Activated effector memory CD4-positive, alpha-beta T cell treated with Interleukin-2 at 50 U/mL for 16 hours (primary cell): ENCODE data around the gene RING1.

Source experiments
- DNase-seq: peaks from one replicate; pipeline ENCODE4 v3.0.0-alpha.2; 2020

The RING1 gene

DNA sequence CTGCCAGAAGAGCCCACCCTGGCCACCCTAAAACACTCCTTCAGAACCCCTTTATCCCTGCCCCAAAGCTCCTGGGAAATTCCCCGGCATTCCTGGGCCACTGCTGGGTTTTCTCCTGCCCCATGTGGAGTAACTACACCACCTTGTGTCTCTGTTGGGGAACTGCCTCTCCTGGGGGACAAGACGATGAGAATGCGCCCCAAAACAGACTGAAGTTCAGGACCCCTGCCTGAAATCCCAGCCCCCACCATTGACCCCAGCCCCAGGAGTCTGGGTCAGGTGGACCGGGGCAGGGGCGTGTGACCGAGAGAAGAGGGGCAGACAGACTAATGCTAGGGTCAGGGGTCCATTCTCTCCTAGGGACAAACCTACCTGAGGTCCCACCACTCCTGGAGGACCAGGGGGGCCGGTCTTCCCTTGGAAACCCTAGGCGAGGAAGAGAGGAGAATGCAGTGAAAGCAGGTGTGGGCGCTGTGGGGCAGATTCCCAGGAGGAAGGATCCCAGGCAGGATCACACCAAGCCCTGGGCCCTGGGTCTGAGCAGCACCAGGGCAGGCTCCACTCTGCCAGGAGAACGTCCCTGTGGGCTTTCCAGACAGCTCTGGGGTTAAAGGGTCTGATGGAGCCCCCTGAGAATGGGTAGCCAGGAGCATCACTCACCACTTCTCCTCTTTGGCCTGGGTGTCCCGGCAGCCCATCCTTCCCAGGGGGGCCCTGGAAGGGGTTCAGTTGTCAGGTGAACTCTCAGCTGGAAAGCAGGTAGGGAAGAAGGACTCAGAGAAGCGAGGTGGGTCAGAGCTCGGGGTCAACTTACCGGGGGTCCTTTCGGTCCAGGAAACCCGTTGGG is 35.4 kb upstream of the RING1 start:
- no peak for DNase-seq

DNA sequence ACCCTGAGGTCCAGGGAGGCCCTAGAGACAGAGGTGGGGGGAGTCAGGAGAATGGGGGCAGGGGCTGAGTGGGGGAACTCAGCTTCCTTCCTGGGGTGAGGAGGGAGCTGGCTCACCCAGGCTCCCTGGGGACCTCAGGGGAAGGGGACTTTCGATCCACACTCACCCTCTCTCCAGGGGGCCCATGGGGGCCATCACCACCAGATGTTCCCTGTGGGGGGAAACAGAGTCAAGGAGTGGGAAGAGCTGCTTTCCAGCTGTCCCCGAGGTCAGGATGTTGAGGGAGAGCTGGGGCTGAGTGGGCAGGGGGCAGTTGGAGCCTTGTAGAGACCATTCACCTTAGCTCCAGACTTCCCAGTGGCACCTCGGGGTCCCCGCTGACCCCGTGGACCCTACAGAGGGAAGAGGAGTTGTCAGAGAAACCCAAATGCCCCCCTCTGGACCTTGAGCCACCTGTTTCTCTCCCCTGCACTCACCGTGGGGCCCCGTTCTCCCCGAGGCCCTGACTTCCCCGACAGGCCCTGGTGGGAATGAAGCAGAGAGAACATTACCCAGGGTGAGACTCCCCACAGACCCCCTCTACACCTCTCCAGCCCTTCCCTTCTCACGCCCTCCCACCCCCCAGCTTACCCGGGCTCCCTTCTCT is 34.6 kb upstream of the RING1 start:
- DNase-seq = no peak

DNA sequence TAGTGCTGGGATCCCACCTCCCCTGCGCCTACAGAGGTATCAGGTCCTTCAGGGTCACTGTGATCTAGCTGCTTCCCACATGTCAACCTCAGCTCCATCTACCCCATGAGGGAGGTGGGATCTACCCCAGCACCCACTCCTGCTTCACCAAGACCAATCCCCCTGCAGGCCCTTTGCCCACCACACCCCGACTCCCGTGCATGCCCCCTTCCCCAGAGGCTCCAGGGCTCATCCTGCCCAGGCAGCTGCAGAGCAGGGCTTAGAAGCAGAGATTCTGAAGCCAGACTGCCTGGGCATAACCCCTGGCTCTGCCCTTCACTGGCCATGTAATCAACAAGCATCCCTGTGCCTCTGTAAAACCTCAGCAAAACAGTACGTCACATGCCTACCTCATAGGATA is 33.5 kb upstream of the RING1 start:
- DNase-seq = no peak

DNA sequence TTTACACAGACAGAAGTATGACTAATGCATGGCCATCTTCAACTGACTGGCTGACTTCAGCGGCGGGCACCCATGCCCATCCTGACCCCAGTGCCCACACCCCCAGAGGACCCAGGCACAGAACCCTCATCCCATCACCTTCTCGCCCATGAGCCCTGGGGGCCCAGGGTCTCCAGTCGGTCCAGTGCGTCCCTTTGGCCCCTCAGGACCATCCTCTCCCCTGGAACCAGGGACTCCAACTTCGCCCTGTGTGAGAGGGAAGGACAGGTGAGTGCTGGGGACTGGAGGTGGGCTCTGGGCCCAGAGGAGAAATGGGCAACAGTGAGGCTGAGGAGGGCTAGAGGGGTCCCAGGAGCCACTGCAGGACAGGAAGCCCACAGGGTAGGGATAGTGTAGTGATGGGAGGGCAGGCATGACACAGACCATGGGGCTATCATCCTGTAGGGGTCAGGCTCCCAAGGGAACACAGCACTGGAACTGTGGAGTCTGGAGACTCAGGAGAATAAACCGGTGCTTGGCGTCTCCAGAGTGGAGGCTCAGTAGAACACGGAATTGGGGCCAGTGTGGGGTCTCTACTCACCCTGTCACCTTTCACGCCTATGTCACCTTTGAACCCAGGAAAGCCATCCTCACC is 32.7 kb upstream of the RING1 start:
- no peak for DNase-seq

DNA sequence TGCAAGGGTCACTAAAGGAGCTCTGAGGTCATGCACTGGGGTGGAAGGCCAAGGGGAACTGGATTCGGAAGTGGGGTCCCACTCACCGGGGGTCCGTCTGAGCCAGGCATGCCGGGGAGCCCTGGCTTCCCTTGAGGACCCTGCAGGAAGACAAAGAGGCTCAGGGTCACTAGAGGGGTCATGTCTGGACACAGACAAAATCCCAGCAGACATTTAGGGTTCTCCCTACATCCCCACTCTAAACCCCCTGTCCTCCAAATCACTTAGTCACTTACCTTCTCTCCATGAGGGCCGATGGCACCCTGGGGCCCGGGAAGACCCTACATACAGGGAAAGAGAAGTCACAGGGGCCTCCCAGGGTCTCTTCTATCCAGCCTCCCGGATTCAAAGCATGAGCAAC is 31.4 kb upstream of the RING1 start:
- DNase-seq = no peak

DNA sequence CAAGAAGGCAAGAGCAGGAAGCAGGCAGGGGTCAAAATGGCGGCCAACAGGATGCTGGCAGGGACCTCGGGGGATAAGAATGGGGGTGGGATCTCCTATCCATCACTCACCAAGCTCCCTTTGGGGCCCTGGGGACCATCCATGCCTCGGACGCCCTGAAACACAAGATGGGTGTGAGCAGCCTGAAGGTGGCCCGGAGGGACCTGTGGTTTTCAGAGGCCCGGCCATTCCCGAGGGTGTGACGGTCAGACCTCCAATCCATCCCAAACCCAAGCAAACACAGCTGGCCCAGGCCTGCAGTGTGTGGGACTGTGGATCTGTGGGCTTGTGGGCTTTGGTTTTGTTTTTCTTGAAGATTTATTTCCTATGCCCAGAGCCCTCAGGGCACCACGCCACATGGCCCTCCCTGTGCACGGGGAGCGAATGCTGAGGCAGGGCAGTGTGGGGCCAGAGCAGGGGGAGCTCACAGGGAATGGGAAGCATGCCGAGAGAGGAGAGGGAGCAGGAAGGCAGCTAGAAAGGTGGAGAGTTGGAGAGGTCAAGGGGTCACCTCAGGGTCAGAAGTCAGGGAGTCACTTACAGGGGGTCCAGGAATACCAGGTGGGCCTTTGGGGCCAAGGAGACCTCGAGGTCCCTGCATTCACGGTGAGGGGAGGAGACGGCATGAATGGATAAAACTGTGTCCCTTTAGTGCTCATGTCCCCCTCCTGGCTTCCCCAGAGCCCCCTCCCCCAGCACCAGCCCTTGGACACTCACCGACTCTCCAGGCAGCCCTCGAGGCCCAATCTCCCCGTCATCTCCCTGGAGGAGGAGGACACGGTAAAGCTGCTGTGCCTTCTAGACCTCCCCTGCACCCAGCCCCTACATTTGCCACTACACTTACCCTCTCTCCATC is 30.5 kb upstream of the RING1 start:
- no peak for DNase-seq

DNA sequence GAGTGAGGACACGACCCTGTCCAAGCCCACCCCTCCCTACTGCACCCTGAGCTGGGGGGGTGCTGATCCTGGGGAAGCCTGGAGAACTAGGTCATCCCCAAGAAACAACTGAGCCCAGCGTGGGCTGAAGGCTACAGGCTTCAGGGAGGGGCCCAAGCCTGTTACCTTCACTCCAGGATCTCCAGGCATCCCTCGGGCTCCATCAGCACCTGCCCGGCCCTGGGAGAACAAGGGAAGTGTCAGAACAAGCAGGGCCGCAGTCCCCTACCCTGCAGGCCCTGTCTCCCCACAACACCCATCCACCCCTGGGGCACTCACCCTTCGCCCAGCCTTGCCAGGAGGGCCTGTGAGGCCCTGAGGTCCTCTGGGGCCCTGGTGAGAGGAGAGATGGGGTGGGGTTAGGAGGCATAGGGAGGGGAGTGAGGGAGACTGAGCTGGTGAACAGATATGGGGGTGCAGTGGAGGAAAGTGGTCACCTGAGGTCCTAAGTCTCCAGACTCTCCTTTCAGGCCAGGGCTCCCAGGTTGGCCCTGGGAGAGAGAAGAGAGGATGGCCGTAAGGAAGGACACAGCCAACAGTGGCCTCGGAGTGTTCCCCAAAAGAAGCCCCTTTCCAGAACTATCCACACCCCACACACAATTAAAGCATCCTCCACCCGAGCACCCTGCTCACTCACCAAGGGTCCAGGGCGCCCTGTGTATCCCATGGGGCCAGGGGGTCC is 29.4 kb upstream of the RING1 start:
- no peak for DNase-seq

DNA sequence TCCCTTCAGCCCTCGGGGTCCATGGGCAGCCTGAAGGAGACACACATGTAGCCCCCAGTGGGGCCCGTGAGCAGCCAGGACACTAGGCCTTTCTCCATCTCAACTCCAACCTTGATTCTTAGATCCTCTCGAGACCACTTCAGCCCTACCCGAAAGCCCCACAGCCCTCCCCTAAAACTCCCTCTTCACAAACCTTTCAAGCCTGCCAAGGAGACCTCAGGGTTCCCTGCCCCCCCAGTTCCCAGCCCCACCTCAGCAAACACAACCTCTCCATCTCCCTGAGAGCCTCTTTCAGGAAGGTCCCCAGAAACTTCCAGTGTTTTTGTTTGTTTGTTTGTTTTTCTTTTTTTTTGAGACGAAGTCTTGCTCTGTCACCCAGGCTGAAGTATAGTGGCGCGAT is 27.2 kb upstream of the RING1 start:
- DNase-seq = no peak

DNA sequence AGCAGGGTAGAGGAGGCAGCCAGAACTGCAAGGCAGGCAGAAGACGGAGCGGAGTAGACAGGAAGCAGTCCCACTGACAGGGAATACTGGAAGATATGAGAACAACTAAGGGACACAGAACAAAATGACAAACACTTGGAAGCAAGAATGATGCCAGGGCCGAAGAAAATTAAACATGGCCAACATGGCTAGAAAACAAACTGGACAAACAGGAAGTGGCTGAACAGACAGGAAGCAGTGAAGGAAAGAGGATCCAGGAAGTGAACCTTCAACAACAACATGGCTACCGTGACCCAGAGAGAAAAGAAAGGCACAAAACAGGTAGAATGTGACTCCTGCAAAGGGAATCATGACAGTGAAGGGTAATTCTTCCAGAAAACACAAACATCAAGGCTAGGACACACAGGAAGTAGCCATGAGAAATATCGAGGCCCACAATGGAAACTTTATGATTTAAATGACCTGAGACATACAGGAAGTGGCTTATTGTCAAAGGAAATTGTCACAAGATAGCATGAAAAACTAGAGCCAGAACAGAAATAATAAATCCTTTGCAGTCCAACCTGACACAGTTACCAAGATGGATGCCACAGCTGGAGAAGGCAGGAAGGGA is 25.1 kb upstream of the RING1 start:
- DNase-seq = no peak

DNA sequence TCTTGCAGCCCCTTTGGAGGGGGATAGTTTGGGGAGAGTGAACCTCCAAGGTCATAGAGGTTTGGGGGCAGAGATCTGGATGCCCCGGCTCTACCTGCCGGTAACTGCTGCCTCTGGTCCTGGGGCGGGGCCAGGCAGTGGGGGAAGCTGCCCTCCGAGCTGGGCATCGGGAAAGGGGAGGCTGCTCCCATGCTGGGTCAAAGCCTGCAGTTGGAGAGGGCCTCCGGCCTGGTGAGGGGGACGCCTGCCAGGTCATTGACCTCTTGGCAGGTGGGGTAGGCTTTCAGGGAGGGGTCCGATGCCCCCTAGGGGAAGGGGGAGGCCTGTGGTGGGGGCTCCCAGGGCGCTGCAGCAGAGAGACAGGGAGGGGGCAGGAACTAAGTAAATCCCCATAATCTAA is 23.1 kb upstream of the RING1 start:
- no peak for DNase-seq

DNA sequence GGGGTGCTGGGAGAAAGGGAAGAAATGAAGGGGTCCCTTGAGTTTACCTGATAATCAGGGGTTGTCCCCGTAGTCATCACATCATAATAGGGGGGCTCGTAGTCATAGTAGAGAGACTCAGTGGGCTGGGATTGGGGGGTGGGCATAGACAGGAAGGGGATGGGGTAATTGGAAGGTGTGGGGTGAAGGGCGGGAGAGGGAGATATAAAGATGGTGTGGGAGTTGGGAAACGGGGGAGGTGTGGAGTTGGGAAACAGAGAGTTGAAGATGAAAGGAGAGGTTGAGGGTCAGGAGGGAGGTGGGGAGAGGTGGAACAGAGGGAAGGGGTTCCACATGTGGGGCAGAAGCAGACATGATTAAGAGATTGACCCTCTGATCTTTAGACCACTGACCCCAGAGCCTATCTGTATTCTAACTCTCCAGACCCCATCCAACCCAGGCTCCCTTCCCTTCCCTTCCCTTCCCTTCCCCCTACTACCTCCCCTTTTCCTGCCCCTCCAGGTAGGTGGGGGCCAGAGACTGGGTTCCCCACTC is 22.6 kb upstream of the RING1 start:
- DNase-seq = no peak

DNA sequence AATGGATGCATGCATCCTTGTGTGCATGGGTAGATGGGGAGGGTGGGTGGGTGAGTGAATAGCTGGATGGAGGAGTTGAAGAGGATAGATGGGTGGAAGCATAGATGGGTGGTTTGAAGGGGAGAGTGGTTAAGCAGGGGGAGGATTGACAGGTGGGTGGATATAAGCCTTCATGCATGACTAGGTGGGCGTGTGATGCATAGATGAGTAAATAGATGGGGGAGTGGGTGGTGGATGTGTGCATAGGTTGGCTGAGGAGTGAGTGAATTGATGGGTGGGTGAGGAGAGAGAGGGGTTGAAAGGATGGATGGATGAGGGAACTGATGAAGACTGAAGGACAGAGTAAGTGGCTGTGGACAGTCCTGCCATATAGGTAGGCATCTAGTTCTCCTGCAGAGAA is 20.5 kb upstream of the RING1 start:
- no peak for DNase-seq

DNA sequence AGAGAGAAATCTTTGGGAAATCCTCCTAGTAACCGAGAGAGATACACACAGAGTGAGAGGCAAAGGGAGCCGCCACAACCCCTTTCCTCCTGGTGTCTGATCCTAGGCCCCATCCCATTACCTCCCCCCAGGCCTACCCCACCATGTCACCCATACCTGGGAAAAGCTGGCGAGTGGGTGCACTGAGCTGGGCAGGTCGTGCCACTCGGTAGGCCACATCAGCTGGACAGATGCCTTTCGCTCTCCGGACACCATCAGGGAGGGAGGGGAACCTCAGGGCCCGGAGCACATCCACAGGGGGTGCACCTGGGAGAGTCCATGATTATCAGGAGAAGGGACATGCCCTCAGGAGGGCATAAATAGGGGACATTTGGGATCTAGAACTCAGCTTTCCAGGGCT is 19.1 kb upstream of the RING1 start:
- DNase-seq = no peak

DNA sequence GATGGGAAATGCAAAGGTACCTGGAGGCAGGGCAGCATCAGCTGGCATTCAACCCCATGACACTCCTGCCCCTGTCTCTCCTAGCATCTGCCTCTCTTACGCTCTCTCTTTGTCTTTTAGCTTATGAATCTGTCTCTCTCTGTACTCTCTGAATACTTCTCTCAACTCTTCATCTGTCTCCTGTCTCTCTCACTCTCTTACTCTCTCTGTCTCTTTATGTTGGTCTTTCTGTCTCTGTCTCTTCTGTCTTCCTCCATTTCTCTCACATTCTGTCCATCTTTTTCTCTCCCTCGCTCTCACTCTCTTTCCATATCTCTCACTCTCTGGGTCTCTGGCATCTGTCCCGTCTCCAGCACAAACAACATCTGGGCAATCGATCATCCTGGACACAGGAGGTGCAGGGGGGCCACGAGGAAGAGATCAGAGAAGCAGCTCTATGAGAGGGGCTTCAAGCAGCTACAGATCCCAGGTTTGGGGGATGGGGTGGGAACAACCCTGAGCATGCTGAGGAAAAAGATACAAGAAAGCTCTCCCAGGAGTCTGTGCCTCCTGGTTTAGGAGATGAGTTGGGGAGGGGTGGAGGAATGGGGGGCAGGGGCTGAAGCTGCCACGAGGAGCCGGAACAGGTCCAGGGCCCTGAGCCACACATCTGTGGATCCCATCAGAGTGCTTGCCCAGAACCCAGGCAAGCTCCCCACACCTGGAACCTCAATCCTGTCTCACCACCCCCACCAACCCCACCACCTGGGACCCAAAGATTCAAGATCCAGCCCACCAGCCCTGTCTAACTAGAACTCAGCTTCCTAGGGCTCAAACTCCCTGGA is 18.5 kb upstream of the RING1 start:
- no peak for DNase-seq

DNA sequence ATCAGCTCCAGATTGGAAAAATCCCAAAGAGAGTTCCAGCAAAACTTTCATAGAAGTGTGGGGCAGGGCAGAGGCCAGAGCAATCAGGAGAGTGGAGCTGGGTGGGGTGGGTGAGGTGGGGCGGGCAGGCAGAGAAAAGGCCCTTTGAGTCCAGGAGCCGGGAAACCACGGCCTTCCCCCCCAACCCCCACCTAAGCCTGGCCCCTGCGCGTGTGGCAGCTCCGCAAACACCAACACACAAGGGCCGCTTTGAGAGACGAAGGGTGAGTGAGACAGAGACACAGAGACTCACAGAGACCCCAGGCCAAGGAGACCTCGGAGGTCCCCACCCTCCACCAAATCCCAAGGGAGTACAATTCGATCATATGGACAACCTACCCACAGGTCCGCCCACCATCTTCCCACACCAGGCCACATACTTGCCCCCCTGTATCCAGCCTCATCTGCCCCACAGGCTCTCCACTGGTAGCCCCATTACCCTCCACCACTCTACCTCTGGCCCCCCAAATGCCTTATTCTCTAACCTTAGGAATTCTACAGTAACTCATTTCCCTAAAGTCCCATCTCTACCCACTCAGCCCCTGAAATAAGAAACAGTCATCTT is 17.7 kb upstream of the RING1 start:
- no peak for DNase-seq

DNA sequence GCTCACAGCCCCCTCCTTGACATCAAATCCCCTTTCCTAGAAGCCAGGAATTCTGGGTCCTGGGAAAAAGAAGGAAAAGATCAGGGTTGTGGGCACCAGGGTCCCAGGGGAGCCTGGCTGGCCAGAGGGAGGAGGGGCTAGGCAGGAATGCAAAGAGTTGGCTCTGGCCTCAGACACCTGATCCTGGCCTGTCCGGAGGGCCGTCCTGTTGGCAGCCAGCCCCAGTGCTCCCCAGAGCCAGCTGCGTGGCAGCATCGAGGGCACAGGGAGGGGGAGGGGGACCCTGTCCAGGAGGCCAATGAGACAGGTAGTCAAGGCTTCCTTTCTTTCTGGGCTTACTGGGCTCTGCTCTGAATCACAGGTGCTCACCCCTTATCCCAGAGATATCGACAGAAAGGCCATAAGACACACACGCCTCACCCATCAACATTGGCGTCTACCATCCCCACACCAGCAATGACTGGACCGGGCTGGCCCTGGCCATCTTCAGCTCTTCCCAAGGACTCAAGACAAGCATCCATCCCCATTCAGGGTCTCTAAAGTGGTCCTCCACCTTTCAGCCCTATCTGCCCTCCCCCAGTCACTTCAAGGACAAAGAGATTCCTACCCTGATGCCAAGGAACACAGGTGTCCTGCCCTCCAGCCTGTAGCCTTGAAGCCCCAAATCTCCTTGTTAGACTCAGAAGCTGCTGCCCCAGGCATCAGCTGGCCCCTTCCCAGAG is 16.8 kb upstream of the RING1 start:
- DNase-seq = no peak

DNA sequence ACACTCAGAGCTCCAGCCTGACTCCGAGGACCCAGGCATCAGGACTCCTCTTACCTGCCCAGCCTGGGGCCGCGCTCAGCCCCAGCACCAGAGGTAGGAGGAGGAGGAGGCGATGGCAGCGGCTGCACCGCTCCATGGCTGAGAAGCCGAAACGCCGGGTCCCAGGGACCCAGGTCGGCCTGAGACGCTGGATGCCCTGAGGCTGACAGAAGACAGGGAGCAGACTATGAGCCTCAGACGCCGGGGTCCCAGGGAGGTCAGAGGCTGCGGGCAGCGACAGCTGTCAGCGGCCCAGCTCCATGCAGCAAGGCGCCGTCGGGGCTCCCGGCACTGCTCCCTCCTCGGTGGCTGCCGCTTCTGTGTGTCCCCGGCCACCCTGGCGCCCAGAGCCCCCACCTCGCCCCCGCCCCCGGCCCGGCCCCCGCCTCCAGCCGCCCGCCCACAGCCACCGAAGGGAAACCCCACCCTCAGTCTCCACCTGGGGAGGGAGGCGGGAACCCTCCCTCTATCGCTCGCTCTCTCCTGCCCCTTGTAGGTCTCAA is 16.1 kb upstream of the RING1 start, which contains the start of gene COL11A2:
Gene COL11A2, minus strand, starts transcription at position 363 of the 542 bp plus-strand sequence. Its CDS starts 227 bp downstream, at position 136.
- DNase-seq = no peak

DNA sequence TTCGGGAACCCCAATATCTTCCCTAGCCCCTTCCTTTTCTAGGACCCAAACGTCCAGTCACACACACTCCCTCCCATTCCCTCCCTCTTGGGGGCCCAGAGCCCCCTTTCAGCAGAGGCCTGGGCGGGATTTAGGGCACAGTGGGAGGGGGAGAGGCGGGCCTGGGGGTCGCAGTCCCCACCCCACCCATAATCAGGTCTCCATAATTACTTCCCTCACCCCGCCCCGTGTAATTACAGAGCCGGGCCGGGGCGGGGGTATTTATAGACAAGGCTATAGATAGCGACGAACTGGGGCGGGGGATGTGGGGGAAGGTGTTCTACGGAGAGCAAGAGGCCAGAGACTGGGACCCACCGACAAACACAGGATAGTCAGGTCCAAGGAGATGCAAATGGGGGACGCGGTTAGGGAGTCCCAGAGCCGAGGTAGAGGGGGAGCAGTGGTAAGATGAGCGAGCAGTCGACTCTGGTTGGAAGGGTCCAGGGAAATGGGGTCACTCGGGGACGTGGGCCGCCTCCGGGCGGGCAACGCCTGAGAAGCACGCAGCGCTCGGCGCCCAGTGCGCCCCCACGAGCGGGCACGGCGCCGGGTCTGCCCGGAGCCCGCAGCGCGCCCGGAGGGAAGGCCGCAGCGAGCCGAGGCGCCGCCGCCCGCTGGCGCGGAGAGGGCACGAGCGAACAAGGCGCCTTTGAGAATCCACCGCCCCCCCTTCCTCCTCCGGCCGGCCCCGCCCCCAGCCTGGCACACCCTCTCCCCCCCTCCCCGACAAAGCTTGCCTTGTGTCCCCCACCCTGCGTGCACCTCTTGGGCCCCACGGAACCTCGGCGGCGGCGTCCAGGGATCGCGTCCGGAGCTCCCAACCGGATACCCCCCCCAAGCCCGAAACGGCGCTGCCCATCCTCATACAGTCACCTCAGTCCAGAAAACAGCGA is 15.4 kb upstream of the RING1 start:
- DNase-seq = no peak
